K562 (cell line): ENCODE data around the gene TMEM69. TPM values are rescaled to one million over a fixed set of nuclear protein-coding genes. Genes with fewer than 3 reads are reported as not detected.

ENCODE experiments used
- BRD9 ChIP-seq: fragments of 450-650 bp; IDR thresholded peaks from 2 replicates; pipeline ENCODE4 v1.6.1; 2018; ENCODE audit warnings: low read depth; ENCODE audit not compliant: partially characterized antibody
- CTBP1 ChIP-seq: fragments of 450-650 bp; IDR thresholded peaks from 2 replicates; pipeline ENCODE4 v1.6.1; 2016; ENCODE audit warnings: borderline replicate concordance
- GABPB2 ChIP-seq: fragments of 250-450 bp; sonication (Bioruptor Pico); conservative IDR thresholded peaks from 2 replicates; pipeline ENCODE4 v1.5.1; 2021; ENCODE audit warnings: mild to moderate bottlenecking
- GATAD2A ChIP-seq: fragments of 450-650 bp; IDR thresholded peaks from 2 replicates; pipeline ENCODE4 v1.6.1; 2017
- GATAD2B ChIP-seq: fragments of 450-650 bp; IDR thresholded peaks from 2 replicates; pipeline ENCODE4 v1.6.1; 2017; ENCODE audit warnings: mild to moderate bottlenecking, borderline replicate concordance
- JUND ChIP-seq, 2 experiments: IDR thresholded peaks; 2 replicates in 1 of 2; 3 replicates in 1 of 2; pipeline ENCODE4 v1.6.1; 2011; ENCODE audit warnings: borderline replicate concordance in 2 of 2, low read depth in 2 of 2, low read length in 2 of 2, improper control_type of control experiment in 1 of 2, missing biosample characterization in 1 of 2, missing genetic modification characterization in 1 of 2, missing genetic modification reagents in 1 of 2
- KAT8 ChIP-seq: fragments of 450-650 bp; IDR thresholded peaks from 2 replicates; pipeline ENCODE4 v1.6.1; 2016; ENCODE audit warnings: low read depth, mild to moderate bottlenecking
- RAD21 ChIP-seq, 2 experiments: fragments of 250-450 bp in 1 of 2; fragments of 450-650 bp in 1 of 2; sonication (Bioruptor Pico) in 1 of 2; formaldehyde crosslinking in 1 of 2; IDR thresholded peaks in 1 of 2; conservative IDR thresholded peaks in 1 of 2; 2 replicates each; pipeline versions ENCODE4 v1.4.0 to v1.8.0; 2020 to 2022; ENCODE audit warnings: mild to moderate bottlenecking in 2 of 2, moderate library complexity in 1 of 2
- SREBF1 ChIP-seq: fragments of 150-350 bp; IDR thresholded peaks from 2 replicates; pipeline ENCODE4 v1.6.1; 2014; ENCODE audit warnings: antibody characterized with exemption, low read depth, low read length, borderline replicate concordance
- SREBF2 ChIP-seq: sonication (generic); formaldehyde crosslinking; IDR thresholded peaks from 2 replicates; pipeline ENCODE4 v1.4.0; 2020; ENCODE audit warnings: mild to moderate bottlenecking, missing genetic modification reagents
- ZC3H4 ChIP-seq: sonication (generic); formaldehyde crosslinking; IDR thresholded peaks from 2 replicates; pipeline ENCODE4 v1.9.0; 2021; ENCODE audit warnings: missing genetic modification reagents, borderline replicate concordance
- ZNF165 ChIP-seq: fragments of 250-450 bp; sonication (Bioruptor Pico); IDR thresholded peaks from 2 replicates; pipeline ENCODE4 v1.4.0; 2020; ENCODE audit warnings: borderline replicate concordance
- ZNF282 ChIP-seq: sonication (generic); formaldehyde crosslinking; IDR thresholded peaks from 2 replicates; pipeline ENCODE4 v1.8.1; 2023; ENCODE audit warnings: missing genetic modification reagents
- ZNF408 ChIP-seq: fragments of 250-450 bp; sonication (Bioruptor Pico); IDR thresholded peaks from 2 replicates; pipeline ENCODE4 v1.4.0; 2020; ENCODE audit warnings: low read depth, mild to moderate bottlenecking, moderate library complexity
- ZNF583 ChIP-seq: fragments of 250-450 bp; sonication (Bioruptor Pico); IDR thresholded peaks from 2 replicates; pipeline ENCODE4 v1.4.0; 2020
- ZNF584 ChIP-seq: fragments of 200-800 bp; sonication (Bioruptor generic); IDR thresholded peaks from 2 replicates; pipeline ENCODE4 v1.6.1; 2016; ENCODE audit warnings: low read depth, mild to moderate bottlenecking, missing genetic modification characterization, missing compliant biosample characterization
- ZNF695 ChIP-seq: fragments of 450-650 bp; formaldehyde crosslinking; IDR thresholded peaks from 2 replicates; pipeline ENCODE4 v1.4.0; 2020; ENCODE audit warnings: mild to moderate bottlenecking, moderate library complexity
- polyA plus RNA-seq, 8 experiments: library from polyadenylated mRNA; depleted of rRNA in 4 of 8; stranded (reverse) in 5 of 8; unstranded in 3 of 8; fragments of >200 nt; fragmentation: Nextera tagmentation in 2 of 8; fragmentation: Illumina TruSeq in 1 of 8; extraction: Ambion mirVana in 2 of 8; extraction: Trizol in 1 of 8; gene quantifications; 2 replicates each; pipeline versions ENCODE4 v1.2.1 to v1.2.3, GENCODE V29; 2011 to 2014; ENCODE audit warnings: inconsistent platforms in 1 of 8, missing spikeins in 1 of 8
- total RNA-seq, 7 experiments: library from RNA; depleted of rRNA in 6 of 7; stranded (reverse); fragments of >200 nt in 6 of 7; fragmentation: Illumina TruSeq in 2 of 7; extraction: Trizol in 2 of 7; gene quantifications; 2 replicates each; pipeline versions ENCODE4 v1.2.1 to v1.2.3, GENCODE V29; 2011 to 2021; ENCODE audit warnings: low replicate concordance in 1 of 7
- TF ChIP-seq, protein P1 (sequence below): fragments of 450-650 bp; IDR thresholded peaks from 2 replicates; pipeline ENCODE4 v1.6.1; 2016; ENCODE audit warnings: borderline replicate concordance
- TF ChIP-seq, protein P2 (sequence below): fragments of 250-450 bp; sonication (Bioruptor Pico); IDR thresholded peaks from 2 replicates; pipeline ENCODE4 v1.9.0; 2021; ENCODE audit warnings: mild to moderate bottlenecking
- TF ChIP-seq, protein P3 (sequence below), 3 experiments: fragments of 200-800 bp in 1 of 3; fragments of 250-450 bp in 1 of 3; fragments of 450-650 bp in 1 of 3; sonication (Bioruptor Pico) in 1 of 3; sonication (Bioruptor generic) in 1 of 3; formaldehyde crosslinking in 1 of 3; IDR thresholded peaks; 2 replicates each; pipeline versions ENCODE4 v1.6.1 to v1.8.0; 2016 to 2022; ENCODE audit warnings: mild to moderate bottlenecking in 2 of 3, missing genetic modification characterization in 2 of 3, missing compliant biosample characterization in 1 of 3, moderate library complexity in 1 of 3
- TF ChIP-seq, protein P4 (sequence below): sonication (generic); formaldehyde crosslinking; IDR thresholded peaks from 2 replicates; pipeline ENCODE4 v1.8.1; 2022; ENCODE audit warnings: missing genetic modification reagents
- TF ChIP-seq, protein P5 (sequence below): sonication (generic); formaldehyde crosslinking; IDR thresholded peaks from 2 replicates; pipeline ENCODE4 v1.8.0; 2022; ENCODE audit warnings: mild to moderate bottlenecking, missing genetic modification reagents

The TMEM69 gene
- total and polyA plus RNA-seq, 9 of the 15 experiments (the other 6 are each of a cell fraction or from before 2014, with no cell fraction given): 47.3 to 248 (median 103) TPM

DNA sequence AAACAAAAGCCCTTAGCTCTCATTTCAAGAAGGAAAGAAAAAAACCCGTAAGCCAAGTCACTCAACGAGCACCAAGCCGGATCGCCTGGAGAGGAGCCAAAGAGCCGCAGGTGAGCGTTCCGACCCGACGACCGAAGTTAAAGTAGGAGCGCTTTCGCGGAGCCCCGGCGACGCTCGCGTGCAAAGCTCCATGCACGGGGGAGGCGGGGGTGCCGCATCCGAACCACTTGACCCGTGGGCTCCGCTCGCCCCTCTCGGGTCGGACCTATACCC is 2.0 kb upstream of the TMEM69 start (continued):
- TF ChIP-seq ZNF282 (CRISPR knock-in tag) (no peak), ZC3H4 (0 out of 2 replicates have a peak, but pooled peaks have one; percentile 65), ZNF695 (CRISPR knock-in tag) (no peak; the same call in 1 of the 2 replicates), RAD21 (CRISPR knock-in tag; conservative IDR thresholded peaks at IDR 0.05 in 1 of 2, IDR thresholded peaks at IDR 0.05 in 1 of 2) (peak; percentile 15 to 36; a peak in 3 of 4 replicates), JUND (IDR thresholded peaks at IDR 0.05; ENCODE audit: borderline replicate concordance, low read depth, low read length) (0 out of 2 replicates have a peak, but pooled peaks have one; percentile 10), JUND (tag; IDR thresholded peaks at IDR 0.05; ENCODE audit: borderline replicate concordance, low read depth, low read length) (no peak), GATAD2A (0 out of 2 replicates have a peak, but pooled peaks have one; percentile 13), KAT8 (no peak), SREBF1 (no peak), GATAD2B (no peak), ZNF408 (CRISPR knock-in tag) (no peak), ZNF583 (CRISPR knock-in tag) (no peak), ZNF584 (CRISPR knock-in tag) (no peak), GABPB2 (CRISPR knock-in tag) (no peak), ZNF165 (CRISPR knock-in tag) (no peak), BRD9 (peak; percentile 37), CTBP1 (no peak), SREBF2 (CRISPR knock-in tag) (peak; percentile 85; the same call in 1 of the 2 replicates)
- TF ChIP-seq, protein P1, sequence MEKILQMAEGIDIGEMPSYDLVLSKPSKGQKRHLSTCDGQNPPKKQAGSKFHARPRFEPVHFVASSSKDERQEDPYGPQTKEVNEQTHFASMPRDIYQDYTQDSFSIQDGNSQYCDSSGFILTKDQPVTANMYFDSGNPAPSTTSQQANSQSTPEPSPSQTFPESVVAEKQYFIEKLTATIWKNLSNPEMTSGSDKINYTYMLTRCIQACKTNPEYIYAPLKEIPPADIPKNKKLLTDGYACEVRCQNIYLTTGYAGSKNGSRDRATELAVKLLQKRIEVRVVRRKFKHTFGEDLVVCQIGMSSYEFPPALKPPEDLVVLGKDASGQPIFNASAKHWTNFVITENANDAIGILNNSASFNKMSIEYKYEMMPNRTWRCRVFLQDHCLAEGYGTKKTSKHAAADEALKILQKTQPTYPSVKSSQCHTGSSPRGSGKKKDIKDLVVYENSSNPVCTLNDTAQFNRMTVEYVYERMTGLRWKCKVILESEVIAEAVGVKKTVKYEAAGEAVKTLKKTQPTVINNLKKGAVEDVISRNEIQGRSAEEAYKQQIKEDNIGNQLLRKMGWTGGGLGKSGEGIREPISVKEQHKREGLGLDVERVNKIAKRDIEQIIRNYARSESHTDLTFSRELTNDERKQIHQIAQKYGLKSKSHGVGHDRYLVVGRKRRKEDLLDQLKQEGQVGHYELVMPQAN: peak; percentile 69; the same call in 1 of the 2 replicates
- TF ChIP-seq, protein P2, sequence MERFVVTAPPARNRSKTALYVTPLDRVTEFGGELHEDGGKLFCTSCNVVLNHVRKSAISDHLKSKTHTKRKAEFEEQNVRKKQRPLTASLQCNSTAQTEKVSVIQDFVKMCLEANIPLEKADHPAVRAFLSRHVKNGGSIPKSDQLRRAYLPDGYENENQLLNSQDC: 0 out of 2 replicates have a peak, but pooled peaks have one; percentile 38
- TF ChIP-seq, protein P3, sequence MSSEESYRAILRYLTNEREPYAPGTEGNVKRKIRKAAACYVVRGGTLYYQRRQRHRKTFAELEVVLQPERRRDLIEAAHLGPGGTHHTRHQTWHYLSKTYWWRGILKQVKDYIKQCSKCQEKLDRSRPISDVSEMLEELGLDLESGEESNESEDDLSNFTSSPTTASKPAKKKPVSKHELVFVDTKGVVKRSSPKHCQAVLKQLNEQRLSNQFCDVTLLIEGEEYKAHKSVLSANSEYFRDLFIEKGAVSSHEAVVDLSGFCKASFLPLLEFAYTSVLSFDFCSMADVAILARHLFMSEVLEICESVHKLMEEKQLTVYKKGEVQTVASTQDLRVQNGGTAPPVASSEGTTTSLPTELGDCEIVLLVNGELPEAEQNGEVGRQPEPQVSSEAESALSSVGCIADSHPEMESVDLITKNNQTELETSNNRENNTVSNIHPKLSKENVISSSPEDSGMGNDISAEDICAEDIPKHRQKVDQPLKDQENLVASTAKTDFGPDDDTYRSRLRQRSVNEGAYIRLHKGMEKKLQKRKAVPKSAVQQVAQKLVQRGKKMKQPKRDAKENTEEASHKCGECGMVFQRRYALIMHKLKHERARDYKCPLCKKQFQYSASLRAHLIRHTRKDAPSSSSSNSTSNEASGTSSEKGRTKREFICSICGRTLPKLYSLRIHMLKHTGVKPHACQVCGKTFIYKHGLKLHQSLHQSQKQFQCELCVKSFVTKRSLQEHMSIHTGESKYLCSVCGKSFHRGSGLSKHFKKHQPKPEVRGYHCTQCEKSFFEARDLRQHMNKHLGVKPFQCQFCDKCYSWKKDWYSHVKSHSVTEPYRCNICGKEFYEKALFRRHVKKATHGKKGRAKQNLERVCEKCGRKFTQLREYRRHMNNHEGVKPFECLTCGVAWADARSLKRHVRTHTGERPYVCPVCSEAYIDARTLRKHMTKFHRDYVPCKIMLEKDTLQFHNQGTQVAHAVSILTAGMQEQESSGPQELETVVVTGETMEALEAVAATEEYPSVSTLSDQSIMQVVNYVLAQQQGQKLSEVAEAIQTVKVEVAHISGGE (CRISPR knock-in tag; IDR thresholded peaks at IDR 0.05): no peak
- TF ChIP-seq, protein P4, sequence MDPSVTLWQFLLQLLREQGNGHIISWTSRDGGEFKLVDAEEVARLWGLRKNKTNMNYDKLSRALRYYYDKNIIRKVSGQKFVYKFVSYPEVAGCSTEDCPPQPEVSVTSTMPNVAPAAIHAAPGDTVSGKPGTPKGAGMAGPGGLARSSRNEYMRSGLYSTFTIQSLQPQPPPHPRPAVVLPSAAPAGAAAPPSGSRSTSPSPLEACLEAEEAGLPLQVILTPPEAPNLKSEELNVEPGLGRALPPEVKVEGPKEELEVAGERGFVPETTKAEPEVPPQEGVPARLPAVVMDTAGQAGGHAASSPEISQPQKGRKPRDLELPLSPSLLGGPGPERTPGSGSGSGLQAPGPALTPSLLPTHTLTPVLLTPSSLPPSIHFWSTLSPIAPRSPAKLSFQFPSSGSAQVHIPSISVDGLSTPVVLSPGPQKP (CRISPR knock-in tag): no peak
- TF ChIP-seq, protein P5, sequence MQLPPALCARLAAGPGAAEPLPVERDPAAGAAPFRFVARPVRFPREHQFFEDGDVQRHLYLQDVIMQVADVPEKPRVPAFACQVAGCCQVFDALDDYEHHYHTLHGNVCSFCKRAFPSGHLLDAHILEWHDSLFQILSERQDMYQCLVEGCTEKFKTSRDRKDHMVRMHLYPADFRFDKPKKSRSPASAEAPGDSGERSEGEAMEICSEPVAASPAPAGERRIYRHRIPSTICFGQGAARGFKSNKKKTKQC: peak; percentile 79
